Adipocyte (in vitro differentiated cells): Measurements from ENCODE around the gene PRMT7.
A peak's percentile ranks its signal among the peaks of the same experiment; 100 is the strongest.

Experiments
- DNase-seq: peaks from one replicate; pipeline ENCODE4 v3.0.0-alpha.2; 2015; ENCODE audit warnings: low read depth
- H3K27me3 ChIP-seq: replicated peaks from 2 replicates; pipeline ENCODE4 v1.7.0; 2013; ENCODE audit warnings: mild to moderate bottlenecking, low read length, moderate library complexity; ENCODE audit not compliant: control insufficient read depth, insufficient read depth
- H3K36me3 ChIP-seq: 2 replicates; pipeline ENCODE4 v1.7.0; 2013; ENCODE audit warnings: low read length, mild to moderate bottlenecking, moderate library complexity; ENCODE audit not compliant: control insufficient read depth, insufficient read depth, severe bottlenecking
- H3K4me1 ChIP-seq: 2 replicates; pipeline ENCODE4 v1.7.0; 2013; ENCODE audit warnings: mild to moderate bottlenecking, low read length, moderate library complexity; ENCODE audit not compliant: control insufficient read depth, insufficient read depth
- H3K4me3 ChIP-seq: 2 replicates; pipeline ENCODE4 v1.7.0; 2013; ENCODE audit warnings: mild to moderate bottlenecking, low read length, moderate library complexity
- H3K9ac ChIP-seq: 2 replicates; pipeline ENCODE4 v1.7.0; 2013; ENCODE audit warnings: mild to moderate bottlenecking, low read length, moderate library complexity
- H3K9me3 ChIP-seq: 2 replicates; pipeline ENCODE4 v1.7.0; 2013; ENCODE audit warnings: mild to moderate bottlenecking, low read length, moderate library complexity; ENCODE audit not compliant: control insufficient read depth

The PRMT7 gene

DNA sequence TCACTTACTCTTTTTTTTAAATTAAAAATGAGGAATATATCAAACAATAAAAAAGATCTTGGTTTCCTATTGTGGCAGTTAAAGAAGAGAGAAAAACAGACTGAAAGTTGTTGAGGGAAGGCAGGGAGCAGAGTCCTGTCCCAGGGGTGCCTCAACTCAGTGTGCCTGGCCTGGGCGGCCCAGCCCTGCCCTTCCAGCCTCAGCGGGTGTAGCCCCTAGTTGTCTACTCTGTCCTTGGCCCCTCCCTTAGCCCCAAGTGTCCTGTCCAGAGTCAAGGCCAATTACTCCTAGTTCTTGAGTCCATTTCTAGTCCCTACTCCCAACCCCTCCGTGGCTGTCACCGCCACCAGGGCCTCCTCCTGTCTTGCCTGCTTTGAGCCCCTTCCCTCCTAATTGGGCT lies 85.0 kb downstream of the PRMT7 start:
- H3K4me3 ChIP-seq, result no peak overlapping the region
- H3K9ac ChIP-seq, result no peak overlapping the region
- no peaks in the 10 kb centered on the region for H3K9me3 ChIP-seq
- peaks cover 37% of the 10 kb centered on the region for H3K27me3 ChIP-seq
- no peak for DNase-seq
- H3K4me1 ChIP-seq, result no peaks in the 10 kb centered on the region
- H3K36me3 ChIP-seq, result no peaks in the 10 kb centered on the region

DNA sequence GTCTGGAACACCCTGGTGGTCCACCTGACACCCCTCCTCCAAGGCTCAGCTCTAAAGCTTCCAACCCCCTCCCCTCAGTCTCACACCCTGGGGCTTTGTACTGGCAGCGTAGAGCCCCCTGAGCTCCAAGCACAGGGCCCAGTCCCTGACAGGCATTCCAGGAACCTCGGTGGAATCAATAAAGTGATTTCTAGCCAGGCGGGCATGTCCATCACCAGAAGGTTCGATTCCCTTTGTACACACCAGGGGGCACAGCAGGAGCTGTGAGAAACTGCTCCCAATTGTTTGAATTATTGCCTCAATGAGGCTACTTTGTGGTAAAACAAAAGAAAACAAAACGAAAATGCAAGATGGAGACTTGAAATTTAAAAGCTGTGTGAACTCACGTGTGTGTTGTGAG lies 85.7 kb downstream of the PRMT7 start:
- Histone ChIP-seq H3K9ac (no peak overlapping the region), H3K4me3 (no peak overlapping the region), H3K27me3 (peaks cover 37% of the 10 kb centered on the region), H3K36me3 (no peaks in the 10 kb centered on the region), H3K4me1 (no peaks in the 10 kb centered on the region), H3K9me3 (no peaks in the 10 kb centered on the region)
- peak; percentile 53 for DNase-seq

DNA sequence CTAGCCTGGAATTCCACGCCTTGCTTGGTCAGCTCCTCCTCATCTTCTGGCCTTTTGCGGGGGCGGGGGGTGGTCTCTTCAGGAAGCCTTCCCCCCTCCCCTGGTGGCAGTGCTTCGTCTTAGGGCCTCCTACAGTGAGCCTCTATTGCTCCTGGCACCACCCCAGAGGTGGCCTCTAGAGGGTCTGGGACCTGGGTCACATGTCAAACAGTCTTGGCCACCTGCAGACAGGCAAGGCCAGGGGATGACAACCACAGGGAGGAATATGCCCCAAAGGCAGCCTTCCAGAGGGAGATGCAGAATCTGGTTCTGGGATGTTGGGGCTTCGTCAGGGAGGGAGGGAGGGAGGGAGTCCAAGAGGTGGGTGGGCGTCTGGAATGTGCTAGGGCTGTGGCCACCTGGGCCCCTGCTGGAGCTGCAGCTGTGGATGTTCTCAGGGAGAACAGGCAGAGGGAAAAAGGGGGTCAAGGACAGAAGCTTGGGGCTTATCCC lies 86.9 kb downstream of the PRMT7 start:
- H3K9me3 ChIP-seq, result no peaks in the 10 kb centered on the region
- H3K4me3 ChIP-seq, result no peak overlapping the region
- no peaks in the 10 kb centered on the region for H3K36me3 ChIP-seq
- peaks cover 12% of the 10 kb centered on the region for H3K4me1 ChIP-seq
- H3K9ac ChIP-seq, result no peak overlapping the region
- peaks cover 37% of the 10 kb centered on the region for H3K27me3 ChIP-seq
- no peak for DNase-seq

DNA sequence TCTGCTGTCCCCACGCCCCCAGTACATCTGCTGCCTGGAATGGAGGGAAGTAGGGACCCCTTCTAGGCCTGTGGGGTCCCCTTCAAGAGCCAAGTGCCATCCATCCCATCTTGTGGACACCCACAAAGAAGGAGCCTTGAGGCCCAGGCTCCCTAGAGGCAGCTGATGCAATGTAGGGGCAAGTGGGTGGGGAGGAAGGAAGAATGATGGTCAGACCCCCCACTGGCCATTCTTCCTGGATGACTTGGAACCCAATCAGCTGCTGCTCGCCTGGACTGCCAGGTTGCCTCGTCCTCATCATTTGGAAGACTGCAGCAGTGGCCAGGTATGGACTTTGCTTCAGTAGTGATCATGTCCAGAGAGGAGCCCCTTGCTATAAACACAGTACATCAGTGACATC lies 88.6 kb downstream of the PRMT7 start:
- peaks cover 26% of the 10 kb centered on the region for H3K4me1 ChIP-seq

DNA sequence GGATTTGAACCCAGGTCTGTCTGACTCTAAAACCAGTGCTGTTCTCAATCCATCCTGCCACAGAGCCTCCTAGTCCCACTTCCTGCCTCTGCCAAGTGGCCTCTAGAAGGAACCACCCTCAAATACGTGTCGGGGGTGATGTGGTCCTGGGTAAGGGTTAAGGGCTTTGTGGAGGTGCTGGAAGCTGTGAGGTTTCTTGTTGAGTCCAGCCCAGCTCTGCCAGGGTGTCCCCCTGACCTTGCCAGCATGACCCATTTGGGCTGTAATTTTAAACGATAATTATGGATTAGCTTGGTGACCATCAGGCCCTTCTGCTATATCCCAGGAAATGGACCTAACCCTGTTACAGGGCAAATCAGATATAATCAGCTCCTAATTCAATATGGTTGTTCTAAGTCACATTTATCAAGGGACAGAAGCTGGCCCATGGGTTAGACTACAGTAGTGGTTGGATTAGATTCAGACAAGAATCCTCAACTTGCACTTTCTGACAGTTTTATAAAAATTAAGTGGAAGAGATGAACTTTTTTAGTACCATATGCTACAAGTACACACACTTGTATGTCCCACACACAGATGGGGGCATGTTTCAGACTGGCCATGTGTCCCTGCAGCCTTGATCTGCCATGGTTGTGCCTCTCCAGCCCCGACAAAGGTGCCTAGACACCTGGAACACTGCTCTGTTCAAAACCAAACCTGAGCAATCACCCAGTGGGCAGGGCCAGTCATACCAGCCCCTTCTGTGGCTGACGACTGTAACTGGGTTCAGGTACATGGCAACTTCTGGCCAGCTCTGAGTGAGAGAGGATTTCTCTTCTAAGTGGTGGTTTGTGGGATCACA lies 89.5 kb downstream of the PRMT7 start:
- peaks cover 37% of the 10 kb centered on the region for H3K27me3 ChIP-seq
- H3K9ac ChIP-seq, result no peak overlapping the region
- H3K9me3 ChIP-seq, result no peaks in the 10 kb centered on the region
- H3K4me3 ChIP-seq, result no peak overlapping the region
- no peaks in the 10 kb centered on the region for H3K36me3 ChIP-seq
- peaks cover 32% of the 10 kb centered on the region for H3K4me1 ChIP-seq
- DNase-seq, result no peak

More for the DNA sequence above, 88.6 kb downstream of the PRMT7 start:
- DNase-seq, result no peak
- Histone ChIP-seq H3K27me3 (peaks cover 37% of the 10 kb centered on the region), H3K36me3 (no peaks in the 10 kb centered on the region), H3K9ac (no peak overlapping the region), H3K4me3 (no peak overlapping the region), H3K9me3 (no peaks in the 10 kb centered on the region)

DNA sequence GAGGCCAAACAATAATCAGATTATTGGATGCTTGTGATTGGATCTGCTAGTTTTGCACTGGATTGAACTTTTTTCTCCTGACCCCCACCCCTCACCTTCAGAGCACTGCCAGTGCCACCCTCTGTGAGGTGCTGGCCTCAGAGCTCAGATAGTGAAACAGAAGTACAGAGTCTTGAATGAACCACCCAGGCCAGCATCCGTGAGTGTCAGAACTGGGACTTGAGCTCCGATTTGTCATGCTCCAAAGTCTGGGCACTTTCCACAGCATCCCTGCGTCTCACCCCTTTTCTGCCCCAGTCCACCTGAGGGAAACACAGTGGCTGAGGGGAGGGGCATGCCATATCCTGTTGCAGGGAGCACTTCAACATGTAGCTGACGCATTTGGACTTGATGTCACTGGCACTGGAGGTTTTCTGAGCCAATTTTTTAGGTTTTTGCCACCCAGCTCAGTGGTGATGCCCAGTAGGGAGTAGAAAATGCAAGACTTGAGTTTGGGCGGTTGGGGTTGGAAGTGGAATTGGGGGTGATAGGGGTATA lies 90.2 kb downstream of the PRMT7 start:
- DNase-seq, result no peak
- Histone ChIP-seq H3K36me3 (no peaks in the 10 kb centered on the region), H3K4me3 (no peak overlapping the region), H3K27me3 (peaks cover 30% of the 10 kb centered on the region), H3K9ac (no peak overlapping the region), H3K4me1 (peaks cover 32% of the 10 kb centered on the region), H3K9me3 (no peaks in the 10 kb centered on the region)

DNA sequence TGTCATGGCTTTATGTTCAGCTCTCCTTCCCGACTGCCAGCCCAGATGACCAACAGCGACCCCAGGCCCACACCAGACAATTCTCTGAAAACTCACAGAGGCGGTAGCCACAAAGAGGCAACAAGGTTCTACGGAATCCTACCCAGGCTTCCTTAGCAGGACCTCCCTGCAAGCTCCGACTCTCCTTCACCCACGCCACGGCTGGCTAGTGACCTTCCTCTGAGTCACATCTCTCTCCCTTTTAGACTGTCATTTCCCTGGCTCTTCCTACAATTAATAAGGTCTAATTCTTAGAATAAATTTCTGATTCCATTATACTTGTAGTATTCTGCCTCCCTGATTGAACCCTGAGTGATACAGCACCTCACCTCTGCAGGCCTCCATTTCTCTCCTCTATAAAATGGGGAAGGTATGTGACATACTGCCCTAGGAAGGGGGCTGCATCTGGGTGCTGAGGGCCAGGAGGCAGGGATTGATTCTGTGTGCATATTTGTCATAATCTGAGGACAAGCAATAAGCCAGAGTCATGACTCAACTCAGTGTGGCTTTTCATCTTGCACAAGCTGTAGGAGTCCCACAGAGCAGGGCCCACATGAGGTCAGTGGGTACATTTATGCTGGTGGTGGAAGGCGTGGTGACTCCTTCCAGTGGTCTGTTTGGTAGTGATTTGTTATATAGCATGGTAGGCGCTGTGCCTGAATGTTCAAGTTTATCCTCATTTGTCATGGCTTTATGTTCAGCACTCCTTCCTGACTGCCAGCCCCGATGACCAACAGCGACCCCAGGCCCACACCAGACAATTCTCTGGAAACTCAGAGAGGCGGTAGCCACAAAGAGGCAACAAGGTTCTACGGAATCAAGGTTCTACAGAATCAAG lies 91.3 kb downstream of the PRMT7 start:
- H3K4me3 ChIP-seq, result no peak overlapping the region
- no peaks in the 10 kb centered on the region for H3K9me3 ChIP-seq
- no peak overlapping the region for H3K9ac ChIP-seq
- H3K4me1 ChIP-seq, result peaks cover 38% of the 10 kb centered on the region
- peaks cover 21% of the 10 kb centered on the region for H3K27me3 ChIP-seq
- no peaks in the 10 kb centered on the region for H3K36me3 ChIP-seq
- DNase-seq, result peak; percentile 61

DNA sequence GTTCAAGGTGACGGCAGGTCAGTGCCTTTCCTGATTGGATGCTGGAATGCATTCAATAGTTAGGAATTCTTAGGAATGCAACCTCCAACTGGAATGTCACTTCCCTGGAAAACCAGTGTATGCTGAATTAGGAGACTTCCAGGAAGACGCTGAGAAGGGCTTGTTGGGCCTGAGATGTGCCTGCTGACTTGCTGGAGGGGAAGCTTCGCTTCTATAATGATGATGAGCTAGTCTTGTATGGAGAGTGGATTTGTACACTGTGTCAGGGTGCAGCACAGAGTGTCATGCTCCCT lies 91.9 kb downstream of the PRMT7 start:
- Histone ChIP-seq H3K36me3 (no peaks in the 10 kb centered on the region), H3K9ac (no peak overlapping the region), H3K27me3 (peaks cover 15% of the 10 kb centered on the region), H3K9me3 (no peaks in the 10 kb centered on the region), H3K4me1 (peaks cover 38% of the 10 kb centered on the region), H3K4me3 (no peak overlapping the region)
- no peak for DNase-seq

DNA sequence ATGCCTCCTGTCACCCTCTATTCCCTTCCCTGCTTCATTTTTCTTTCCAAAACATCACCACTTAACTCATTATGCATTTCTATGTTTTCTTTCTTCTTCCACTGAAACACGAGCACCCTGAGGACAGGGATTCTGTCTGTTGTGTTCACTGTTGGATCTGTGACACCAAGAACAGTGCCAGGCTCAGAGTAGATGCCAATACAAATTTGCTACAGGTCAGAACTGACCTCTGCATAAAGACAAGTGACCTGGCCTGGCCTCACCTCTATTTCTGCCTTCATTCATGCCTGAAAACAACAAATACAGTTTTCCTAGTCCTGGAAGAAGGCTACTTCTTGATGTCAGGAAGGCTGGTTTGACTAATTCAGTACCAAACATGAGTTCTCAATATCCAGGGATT lies 92.4 kb downstream of the PRMT7 start:
- no peak for DNase-seq
- Histone ChIP-seq H3K36me3 (no peaks in the 10 kb centered on the region), H3K4me3 (no peak overlapping the region), H3K27me3 (peaks cover 14% of the 10 kb centered on the region), H3K9me3 (no peaks in the 10 kb centered on the region), H3K4me1 (peaks cover 38% of the 10 kb centered on the region), H3K9ac (no peak overlapping the region)

DNA sequence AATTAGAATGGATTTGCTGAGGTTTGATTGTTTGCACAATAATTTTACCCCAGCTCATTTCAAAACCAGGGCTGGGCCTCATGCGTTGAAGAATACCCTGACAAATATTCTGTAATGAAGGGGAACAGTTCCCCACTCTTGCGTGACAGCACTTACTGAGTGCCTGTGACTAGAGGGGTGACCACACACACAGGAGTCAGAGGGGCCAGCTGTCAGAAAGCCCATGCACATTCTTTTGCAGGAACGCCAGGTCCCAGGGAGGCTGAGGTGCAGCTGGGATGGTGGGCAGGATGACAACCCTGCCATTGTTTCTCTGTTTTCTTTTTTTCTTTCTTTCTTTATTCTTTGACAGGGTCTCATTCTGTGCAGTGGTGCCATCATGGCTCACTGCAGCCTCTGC lies 92.9 kb downstream of the PRMT7 start:
- Histone ChIP-seq H3K27me3 (peaks cover 11% of the 10 kb centered on the region), H3K4me1 (peaks cover 38% of the 10 kb centered on the region), H3K9ac (no peak overlapping the region), H3K36me3 (no peaks in the 10 kb centered on the region), H3K9me3 (no peaks in the 10 kb centered on the region), H3K4me3 (no peak overlapping the region)
- no peak for DNase-seq

DNA sequence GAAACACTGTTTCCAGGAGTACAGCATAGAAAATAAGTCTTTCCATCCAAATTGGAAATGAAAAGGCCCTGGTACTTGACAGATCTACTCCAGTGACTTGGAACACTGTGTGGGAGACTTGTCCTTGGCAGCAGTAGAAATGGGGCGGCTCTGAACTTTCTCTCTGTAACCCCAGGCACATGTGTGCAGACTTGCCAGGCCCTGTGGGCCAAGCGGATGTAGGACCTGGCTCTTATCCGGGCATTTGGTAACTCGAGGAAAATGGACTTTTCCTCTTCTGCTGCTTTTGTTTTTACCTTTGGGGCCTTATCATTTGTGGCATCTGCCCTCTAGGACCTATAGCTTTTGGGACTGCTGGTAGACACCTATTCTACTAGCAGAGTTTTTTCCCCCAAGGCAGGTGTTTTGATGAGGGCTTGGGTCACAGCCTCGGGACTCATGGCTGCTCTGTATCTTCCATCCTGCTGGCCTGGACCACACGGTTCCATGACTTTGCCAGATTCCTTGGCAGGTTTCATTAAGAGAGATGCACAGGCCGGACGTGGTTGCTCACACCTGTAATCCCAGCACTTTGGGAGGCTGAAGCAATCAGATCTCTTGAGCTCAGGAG lies 94.0 kb downstream of the PRMT7 start:
- H3K9ac ChIP-seq, result no peak overlapping the region
- no peak for DNase-seq
- no peaks in the 10 kb centered on the region for H3K36me3 ChIP-seq
- peaks cover 38% of the 10 kb centered on the region for H3K4me1 ChIP-seq
- no peaks in the 10 kb centered on the region for H3K9me3 ChIP-seq
- H3K4me3 ChIP-seq, result no peak overlapping the region
- peaks cover 14% of the 10 kb centered on the region for H3K27me3 ChIP-seq
